ENCODE measurements around the gene FOSL2. TPM values are rescaled to one million over a fixed set of nuclear protein-coding genes. Genes with fewer than 3 reads are reported as not detected.

FOSL2 gene
- total RNA-seq, 1 donor from 2014 or later = 213 TPM

DNA sequence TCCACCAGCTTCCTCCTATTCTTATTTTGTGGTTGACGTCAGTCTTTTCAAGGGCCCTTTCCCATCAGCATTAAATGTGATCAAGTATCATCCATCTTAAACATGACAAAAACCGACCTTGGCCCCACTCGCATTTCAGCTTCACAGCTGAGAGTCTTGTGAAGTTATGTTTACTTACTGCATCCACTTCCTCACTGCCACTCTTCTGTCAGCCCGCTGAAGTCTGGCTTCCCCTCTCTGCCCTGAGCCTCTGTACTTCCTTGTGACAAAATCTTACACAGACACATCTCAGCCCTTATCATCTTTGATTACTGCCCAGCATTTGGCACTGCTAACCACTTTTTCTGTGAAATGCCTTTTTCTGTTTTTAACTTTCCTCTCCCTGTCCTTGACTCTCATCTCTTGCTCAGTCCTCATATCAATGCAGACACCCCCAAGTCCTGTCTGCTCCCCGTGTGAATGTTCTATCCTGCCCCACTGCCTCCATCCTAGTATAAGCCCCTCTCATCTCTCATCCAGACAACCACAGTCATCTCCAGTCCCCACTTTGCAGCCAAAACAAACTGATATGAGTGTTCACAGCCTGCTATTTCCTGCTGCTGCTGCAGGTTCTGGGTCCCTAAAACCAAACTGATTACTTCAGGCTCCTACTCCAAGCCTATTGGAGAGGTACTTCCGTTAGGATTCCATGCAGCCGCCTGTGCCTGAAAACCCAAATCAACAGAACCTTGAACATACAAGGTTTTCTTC lies 31.4 kb downstream of the FOSL2 start:
- H3K4me1 ChIP-seq = no peaks in the 10 kb centered on the region
- no peaks in the 10 kb centered on the region for H3K27me3 ChIP-seq
- intact Hi-C loops (cut with DNase I) = no loop called here
- H3K4me3 ChIP-seq = no peak overlapping the region
- DNase-seq (ENCODE audit: extremely low spot score in 2 of 2) = no peak
- no peak overlapping the region for H3K27ac ChIP-seq
- no peaks in the 10 kb centered on the region for H3K36me3 ChIP-seq
- H3K9me3 ChIP-seq = no peaks in the 10 kb centered on the region
- TF ChIP-seq, protein P1, sequence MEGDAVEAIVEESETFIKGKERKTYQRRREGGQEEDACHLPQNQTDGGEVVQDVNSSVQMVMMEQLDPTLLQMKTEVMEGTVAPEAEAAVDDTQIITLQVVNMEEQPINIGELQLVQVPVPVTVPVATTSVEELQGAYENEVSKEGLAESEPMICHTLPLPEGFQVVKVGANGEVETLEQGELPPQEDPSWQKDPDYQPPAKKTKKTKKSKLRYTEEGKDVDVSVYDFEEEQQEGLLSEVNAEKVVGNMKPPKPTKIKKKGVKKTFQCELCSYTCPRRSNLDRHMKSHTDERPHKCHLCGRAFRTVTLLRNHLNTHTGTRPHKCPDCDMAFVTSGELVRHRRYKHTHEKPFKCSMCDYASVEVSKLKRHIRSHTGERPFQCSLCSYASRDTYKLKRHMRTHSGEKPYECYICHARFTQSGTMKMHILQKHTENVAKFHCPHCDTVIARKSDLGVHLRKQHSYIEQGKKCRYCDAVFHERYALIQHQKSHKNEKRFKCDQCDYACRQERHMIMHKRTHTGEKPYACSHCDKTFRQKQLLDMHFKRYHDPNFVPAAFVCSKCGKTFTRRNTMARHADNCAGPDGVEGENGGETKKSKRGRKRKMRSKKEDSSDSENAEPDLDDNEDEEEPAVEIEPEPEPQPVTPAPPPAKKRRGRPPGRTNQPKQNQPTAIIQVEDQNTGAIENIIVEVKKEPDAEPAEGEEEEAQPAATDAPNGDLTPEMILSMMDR (IDR thresholded peaks at IDR 0.05) = no peak
- no peak for TF ChIP-seq POLR2A (IDR thresholded peaks at IDR 0.05)
- no peak for TF ChIP-seq POLR2AphosphoS5 (IDR thresholded peaks at IDR 0.05; ENCODE audit: insufficient read depth in 1 of 2, low read depth in 1 of 2)

DNA sequence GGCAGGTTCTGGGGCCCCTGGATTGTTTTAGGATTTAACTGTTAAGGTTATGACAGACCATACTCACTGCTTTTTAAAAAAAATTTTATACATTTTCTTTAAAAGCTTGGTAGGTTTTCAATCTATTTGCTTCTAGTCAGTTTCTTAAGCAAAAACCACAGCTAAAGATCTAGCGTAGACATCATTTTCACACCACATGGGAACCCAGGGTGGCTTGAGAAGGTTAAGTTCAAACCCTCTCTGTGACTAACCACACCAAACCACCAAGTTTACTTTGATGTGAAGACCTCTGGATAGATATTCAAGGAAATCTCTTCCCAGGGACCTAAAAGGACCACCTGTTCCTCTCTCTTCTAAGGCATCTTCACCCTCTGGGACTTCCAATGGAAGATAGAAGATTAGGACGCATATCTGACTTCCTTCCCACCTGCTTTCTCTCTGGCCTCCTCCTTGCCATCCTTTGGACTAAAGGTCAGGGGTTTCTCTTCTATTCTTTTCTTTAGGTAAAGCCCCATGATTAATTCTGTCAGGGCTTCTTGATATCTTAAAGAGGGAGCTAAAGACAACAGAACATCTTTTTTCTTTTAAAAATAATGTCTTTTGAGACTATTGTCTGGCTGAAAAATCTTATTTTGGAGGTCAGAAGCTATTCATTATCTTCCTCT lies 32.3 kb downstream of the FOSL2 start:
- intact Hi-C loops (cut with DNase I) = no loop called here
- Histone ChIP-seq H3K27me3 (no peaks in the 10 kb centered on the region), H3K36me3 (no peaks in the 10 kb centered on the region), H3K27ac (no peak overlapping the region), H3K4me1 (no peaks in the 10 kb centered on the region), H3K4me3 (no peak overlapping the region), H3K9me3 (no peaks in the 10 kb centered on the region)
- DNase-seq (ENCODE audit: extremely low spot score in 2 of 2) = no peak
- TF ChIP-seq POLR2AphosphoS5 (IDR thresholded peaks at IDR 0.05; ENCODE audit: insufficient read depth in 1 of 2, low read depth in 1 of 2) (no peak), POLR2A (IDR thresholded peaks at IDR 0.05) (no peak)
- TF ChIP-seq, protein P1 (IDR thresholded peaks at IDR 0.05) = no peak

- TF ChIP-seq POLR2A (IDR thresholded peaks at IDR 0.05) (no peak), POLR2AphosphoS5 (IDR thresholded peaks at IDR 0.05; ENCODE audit: insufficient read depth in 1 of 2, low read depth in 1 of 2) (no peak)
- no peak overlapping the region for H3K27ac ChIP-seq
- H3K36me3 ChIP-seq = no peaks in the 10 kb centered on the region
- H3K4me1 ChIP-seq = no peaks in the 10 kb centered on the region
- DNase-seq (ENCODE audit: extremely low spot score in 2 of 2) = no peak
- no peaks in the 10 kb centered on the region for H3K27me3 ChIP-seq
- no peaks in the 10 kb centered on the region for H3K9me3 ChIP-seq
- intact Hi-C loops (cut with DNase I) = no loop called here
- H3K4me3 ChIP-seq = no peak overlapping the region
These were observed 32.8 kb downstream of the FOSL2 start for GRCh38 chr2:28425464-28425835.

- DNase-seq (ENCODE audit: extremely low spot score in 2 of 2) = no peak
- TF ChIP-seq, protein P1 (IDR thresholded peaks at IDR 0.05) = no peak
- TF ChIP-seq POLR2AphosphoS5 (IDR thresholded peaks at IDR 0.05; ENCODE audit: insufficient read depth in 1 of 2, low read depth in 1 of 2) (no peak), POLR2A (IDR thresholded peaks at IDR 0.05) (no peak)
These were observed 35.2 kb downstream of the FOSL2 start for GRCh38 chr2:28427741-28428415.

GRCh38 chr2:28428486-28428885 lies 35.8 kb downstream of the FOSL2 start:
- Histone ChIP-seq H3K27me3 (no peaks in the 10 kb centered on the region), H3K36me3 (no peaks in the 10 kb centered on the region), H3K4me1 (no peaks in the 10 kb centered on the region), H3K9me3 (no peaks in the 10 kb centered on the region), H3K4me3 (no peak overlapping the region), H3K27ac (no peak overlapping the region)
- no peak for DNase-seq (ENCODE audit: extremely low spot score in 2 of 2)
- TF ChIP-seq POLR2A (IDR thresholded peaks at IDR 0.05) (no peak), POLR2AphosphoS5 (IDR thresholded peaks at IDR 0.05; ENCODE audit: insufficient read depth in 1 of 2, low read depth in 1 of 2) (no peak)
- TF ChIP-seq, protein P1 (IDR thresholded peaks at IDR 0.05) = no peak
- intact Hi-C loops (cut with DNase I) = no loop called here

More at GRCh38 chr2:28427741-28428415, 35.2 kb downstream of the FOSL2 start:
- H3K4me1 ChIP-seq = no peaks in the 10 kb centered on the region
- no peak overlapping the region for H3K27ac ChIP-seq
- H3K36me3 ChIP-seq = no peaks in the 10 kb centered on the region
- no peaks in the 10 kb centered on the region for H3K9me3 ChIP-seq
- no peak overlapping the region for H3K4me3 ChIP-seq
- intact Hi-C loops (cut with DNase I) = no loop called here
- H3K27me3 ChIP-seq = no peaks in the 10 kb centered on the region

Measured in vagina (tissue), 2 donors.